HepG2 (cell line): ENCODE data around the gene VAPA. TPM values are rescaled to one million over a fixed set of nuclear protein-coding genes. Genes with fewer than 3 reads are reported as not detected.
A peak's percentile ranks its signal among the peaks of the same experiment; 100 is the strongest.

Experiments
- ATAC-seq: fragments of 200-7000 bp; cut with Tn5 transposase; 3 replicates; pipeline ENCODE4 v1.9.1; 2020; ENCODE audit warnings: mild to moderate bottlenecking, moderate library complexity
- BruUV-seq: library from RNA; stranded (reverse); fragments of 400-500 nt; replicated peaks from 2 replicates; lab custom pipeline; 2021; lab: Mats Ljungman, UMichigan
- CTCF ChIA-PET: fragments of 300-600 bp; formaldehyde crosslinking; extraction: SDS; loops from one replicate; lab custom pipeline; 2021; ENCODE audit warnings: low total read pairs, inconsistent platforms, low intra/inter-chr PET ratio; lab: Yijun Ruan, JAX
- POLR2A ChIA-PET: fragments of 350-600 bp; sonication (Branson Sonifier 250); formaldehyde crosslinking; loops from one replicate; lab custom pipeline; 2020; ENCODE audit warnings: antibody characterized with exemption, inconsistent platforms; lab: Yijun Ruan, JAX
- DNase-seq: peaks from one replicate; pipeline ENCODE4 v3.0.0-alpha.2; 2015; ENCODE audit warnings: low spot score
- FAIRE-seq: peaks from 3 replicates; lab custom pipeline; 2011; peaks lifted over from hg19 to GRCh38; lab: Jason Lieb, UNC
- H2AFZ ChIP-seq: one replicate; pipeline ENCODE4 v1.6.1; 2011; ENCODE audit warnings: low read length, inconsistent platforms
- H3K27ac ChIP-seq: fragments of 300-600 bp; 3 replicates; pipeline ENCODE4 v1.8.0; 2011; ENCODE audit warnings: mixed run types, mild to moderate bottlenecking, mixed read lengths, low read length, inconsistent platforms; ENCODE audit not compliant: insufficient read depth; ENCODE audit errors: extremely low read length
- H3K27me3 ChIP-seq, 2 experiments: fragments of 200-600 bp in 1 of 2; 2 replicates in 1 of 2; 3 replicates in 1 of 2; pipeline versions ENCODE4 v1.6.0 to v1.8.0; 2011; ENCODE audit warnings: low read length in 2 of 2, mild to moderate bottlenecking in 2 of 2, moderate library complexity in 2 of 2, inconsistent platforms in 1 of 2; ENCODE audit not compliant: insufficient read depth in 2 of 2, control insufficient read depth in 1 of 2
- H3K36me3 ChIP-seq, 2 experiments: fragments of 200-600 bp in 1 of 2; replicated peaks in 1 of 2; 2 replicates in 1 of 2; 3 replicates in 1 of 2; pipeline versions ENCODE4 v1.5.1 to v1.8.0; 2011; ENCODE audit warnings: low read length in 2 of 2, inconsistent platforms in 1 of 2; ENCODE audit not compliant: insufficient read depth in 2 of 2, control insufficient read depth in 1 of 2
- H3K4me1 ChIP-seq: 2 replicates; pipeline ENCODE4 v1.5.1; 2012; ENCODE audit warnings: low read length, inconsistent platforms; ENCODE audit not compliant: insufficient read depth
- H3K4me2 ChIP-seq: 2 replicates; pipeline ENCODE4 v1.6.0; 2011; ENCODE audit warnings: low read depth, low read length, inconsistent platforms
- H3K4me3 ChIP-seq, 3 experiments: fragments of 200-600 bp in 1 of 3; sonication (generic), shearing (Covaris generic) in 1 of 3; replicated peaks in 1 of 3; 2 replicates each; pipeline ENCODE4 v1.5.1; 2011 to 2016; ENCODE audit warnings: low read length in 3 of 3, inconsistent platforms in 2 of 3, low read depth in 2 of 3, mild to moderate bottlenecking in 2 of 3, control low read depth in 1 of 3, mixed read lengths in 1 of 3; ENCODE audit not compliant: insufficient read depth in 1 of 3
- H3K79me2 ChIP-seq: one replicate; pipeline ENCODE4 v1.6.1; 2011; ENCODE audit warnings: low read length, inconsistent platforms; ENCODE audit not compliant: insufficient read depth
- H3K9ac ChIP-seq: 2 replicates; pipeline ENCODE4 v1.6.0; 2011; ENCODE audit warnings: mild to moderate bottlenecking, low read depth, low read length, inconsistent platforms; ENCODE audit not compliant: insufficient read depth
- H3K9me3 ChIP-seq: 2 replicates; pipeline ENCODE4 v1.5.1; 2012; ENCODE audit warnings: mild to moderate bottlenecking, low read length
- H4K20me1 ChIP-seq: 2 replicates; pipeline ENCODE4 v1.6.0; 2011; ENCODE audit warnings: inconsistent platforms, mild to moderate bottlenecking, low read length, moderate library complexity; ENCODE audit not compliant: insufficient read depth
- ELF4 ChIP-seq: sonication (generic); formaldehyde crosslinking; IDR thresholded peaks from 2 replicates; pipeline ENCODE4 v1.5.0; 2020; ENCODE audit warnings: missing genetic modification reagents, mild to moderate bottlenecking, moderate library complexity, borderline replicate concordance
- HOXA5 ChIP-seq: sonication (generic); formaldehyde crosslinking; IDR thresholded peaks from 2 replicates; pipeline ENCODE4 v1.4.0; 2020; ENCODE audit warnings: missing genetic modification reagents
- IRF2 ChIP-seq: IDR thresholded peaks from 2 replicates; pipeline ENCODE4 v1.6.1; 2018; ENCODE audit warnings: missing genetic modification reagents, missing compliant biosample characterization
- KDM2A ChIP-seq: sonication (generic); formaldehyde crosslinking; IDR thresholded peaks from 2 replicates; pipeline ENCODE4 v1.4.0; 2020; ENCODE audit warnings: low read depth, missing genetic modification reagents, borderline replicate concordance
- NBN ChIP-seq: fragments of 450-650 bp; conservative IDR thresholded peaks from 2 replicates; pipeline ENCODE4 v1.6.1; 2017
- PHB2 ChIP-seq: fragments of 450-650 bp; IDR thresholded peaks from 2 replicates; pipeline ENCODE4 v1.6.1; 2018; ENCODE audit not compliant: partially characterized antibody
- RAD21 ChIP-seq: fragments of 450-650 bp; formaldehyde crosslinking; IDR thresholded peaks from 2 replicates; pipeline ENCODE4 v1.5.0; 2020; ENCODE audit warnings: mild to moderate bottlenecking
- SAFB2 ChIP-seq: sonication (generic); formaldehyde crosslinking; IDR thresholded peaks from 2 replicates; pipeline ENCODE4 v1.5.1; 2020; ENCODE audit warnings: missing genetic modification reagents, low read depth, mild to moderate bottlenecking, borderline replicate concordance
- TBL1XR1 ChIP-seq: fragments of 150-350 bp; IDR thresholded peaks from 2 replicates; pipeline ENCODE4 v1.6.1; 2014; ENCODE audit warnings: borderline replicate concordance, low read length; ENCODE audit not compliant: partially characterized antibody
- ZBTB7A ChIP-seq: sonication (generic); formaldehyde crosslinking; IDR thresholded peaks from 2 replicates; pipeline ENCODE4 v1.8.0; 2022; ENCODE audit warnings: mild to moderate bottlenecking, missing genetic modification reagents
- ZFP82 ChIP-seq: sonication (generic); formaldehyde crosslinking; IDR thresholded peaks from 2 replicates; pipeline ENCODE4 v1.5.1; 2020; ENCODE audit warnings: mild to moderate bottlenecking, missing genetic modification reagents, borderline replicate concordance
- ZNF768 ChIP-seq: sonication (generic); formaldehyde crosslinking; IDR thresholded peaks from 2 replicates; pipeline ENCODE4 v1.4.0; 2020; ENCODE audit warnings: missing genetic modification reagents
- ZNF792 ChIP-seq: IDR thresholded peaks from 2 replicates; pipeline ENCODE4 v1.6.1; 2016
- ZSCAN22 ChIP-seq: sonication (generic); formaldehyde crosslinking; IDR thresholded peaks from 2 replicates; pipeline ENCODE4 v1.4.0; 2020; ENCODE audit warnings: mild to moderate bottlenecking, missing genetic modification reagents
- WGBS: methylation state at CpG from one replicate; pipeline ENCODE4 v1.1.6; 2017; ENCODE audit warnings: low lambda C conversion rate; 5-methylcytosine and 5-hydroxymethylcytosine counted together
- in situ Hi-C: cut with HindIII; loops from 2 replicates; pipeline ENCODE4 v1.10.0; 2017; ENCODE audit warnings: low pct_unique_long_range_greater_than_20kb; ENCODE audit not compliant: extremely low pct_ligation_motif_present
- intact Hi-C: fragments of 100-400 bp; cut with micrococcal nuclease; formaldehyde crosslinking; loops from one replicate; pipeline ENCODE4 v1.10.0; 2022; ENCODE audit not compliant: unreplicated experiment
- polyA plus RNA-seq, 8 experiments: library from polyadenylated mRNA; depleted of rRNA in 3 of 8; stranded (reverse) in 7 of 8; unstranded in 1 of 8; fragments of >200 nt; fragmentation: Illumina TruSeq in 4 of 8; extraction: Trizol in 4 of 8; gene quantifications; 2 replicates each; pipeline versions ENCODE4 v1.2.1 to v1.2.3, GENCODE V29; 2011 to 2016; ENCODE audit warnings: low read depth in 4 of 8, missing spikeins in 1 of 8, mixed read lengths in 1 of 8; ENCODE audit not compliant: insufficient read depth in 1 of 8
- total RNA-seq, 5 experiments: library from RNA; depleted of rRNA; stranded (reverse); fragments of >200 nt; fragmentation: Illumina TruSeq; extraction: Trizol; gene quantifications; 2 replicates each; pipeline ENCODE4 v1.2.3, GENCODE V29; 2016; ENCODE audit warnings: low read depth in 1 of 5
- TF ChIP-seq, protein P1 (sequence below): sonication (generic); formaldehyde crosslinking; IDR thresholded peaks from 2 replicates; pipeline ENCODE4 v1.9.0; 2021; ENCODE audit warnings: missing genetic modification reagents, borderline replicate concordance
- TF ChIP-seq, protein P2 (sequence below): sonication (generic); formaldehyde crosslinking; IDR thresholded peaks from 2 replicates; pipeline ENCODE4 v1.5.0; 2020; ENCODE audit warnings: missing genetic modification reagents, mild to moderate bottlenecking, borderline replicate concordance
- TF ChIP-seq, protein P3 (sequence below): sonication (generic); formaldehyde crosslinking; IDR thresholded peaks from 2 replicates; pipeline ENCODE4 v1.5.0; 2020; ENCODE audit warnings: mild to moderate bottlenecking, missing genetic modification reagents

Gene VAPA
- total and polyA plus RNA-seq, 2 of the 13 experiments (the other 11 are each of a cell fraction or from before 2014, with no cell fraction given): 167 to 294 TPM

DNA sequence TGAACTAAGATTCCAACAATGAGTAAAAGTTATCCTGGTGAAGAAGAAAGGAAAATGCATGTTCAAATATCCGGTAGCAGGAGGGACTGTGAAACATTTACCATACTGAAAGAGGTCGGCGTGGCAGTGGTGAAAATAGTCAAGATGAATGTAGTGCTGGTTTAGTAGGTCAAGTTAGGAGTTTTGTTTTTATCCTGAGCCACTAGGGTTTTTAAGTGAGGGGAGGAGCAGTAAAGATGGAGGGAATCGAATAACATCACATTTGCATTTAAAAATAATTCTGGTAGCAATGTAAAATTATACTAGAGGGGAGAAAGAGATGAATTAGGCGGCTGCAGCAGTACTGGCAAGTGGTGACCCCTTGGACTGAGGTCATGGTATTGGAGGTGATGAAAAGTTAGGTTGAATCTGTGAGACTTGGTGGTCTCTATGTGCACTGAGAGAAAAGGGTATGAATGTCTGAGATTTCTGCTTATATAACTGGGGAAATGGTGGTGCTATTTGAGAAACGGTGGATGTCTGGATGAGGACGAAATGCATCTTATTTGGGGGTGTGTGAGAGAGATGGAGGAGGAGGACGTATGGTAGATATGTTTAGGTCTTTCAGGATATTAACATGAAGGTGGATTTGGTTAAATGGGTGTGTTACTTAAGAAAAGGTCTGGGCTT, 5.9 kb downstream of the VAPA start:
- no peak for ATAC-seq

More for the DNA sequence above, 5.9 kb downstream of the VAPA start:
- H4K20me1 ChIP-seq: peaks cover 99% of the 10 kb centered on the region
- no peak overlapping the region; a peak in 1 of 6 replicates for H3K4me3 ChIP-seq
- POLR2A ChIA-PET: no interaction called here
- 0 out of 5 replicates have a peak, but pooled peaks cover 0 to 2% of the 10 kb centered on the region in 2 experiments for H3K36me3 ChIP-seq
- no peak overlapping the region for H3K9ac ChIP-seq
- peak overlapping the region; percentile 20 for H3K27ac ChIP-seq
- H2AFZ ChIP-seq: no peak overlapping the region
- FAIRE-seq: no peak
- H3K9me3 ChIP-seq: no peaks in the 10 kb centered on the region
- DNase-seq: no peak
- peak overlapping the region; percentile 44; the same call in 1 of the 2 replicates for H3K4me2 ChIP-seq
- CTCF ChIA-PET: no interaction called here
- H3K4me1 ChIP-seq: peaks cover 75% of the 10 kb centered on the region
- in situ Hi-C loops: loop anchor here (10.0 kb wide), 1 partner anchor 115 kb away; no protein-coding TSS in a partner anchor
- TF ChIP-seq ZSCAN22 (CRISPR knock-in tag): no peak
- TF ChIP-seq, protein P1, sequence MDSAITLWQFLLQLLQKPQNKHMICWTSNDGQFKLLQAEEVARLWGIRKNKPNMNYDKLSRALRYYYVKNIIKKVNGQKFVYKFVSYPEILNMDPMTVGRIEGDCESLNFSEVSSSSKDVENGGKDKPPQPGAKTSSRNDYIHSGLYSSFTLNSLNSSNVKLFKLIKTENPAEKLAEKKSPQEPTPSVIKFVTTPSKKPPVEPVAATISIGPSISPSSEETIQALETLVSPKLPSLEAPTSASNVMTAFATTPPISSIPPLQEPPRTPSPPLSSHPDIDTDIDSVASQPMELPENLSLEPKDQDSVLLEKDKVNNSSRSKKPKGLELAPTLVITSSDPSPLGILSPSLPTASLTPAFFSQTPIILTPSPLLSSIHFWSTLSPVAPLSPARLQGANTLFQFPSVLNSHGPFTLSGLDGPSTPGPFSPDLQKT: no peak
- TF ChIP-seq ZBTB7A (CRISPR knock-in tag): no peak
- TF ChIP-seq, protein P2, sequence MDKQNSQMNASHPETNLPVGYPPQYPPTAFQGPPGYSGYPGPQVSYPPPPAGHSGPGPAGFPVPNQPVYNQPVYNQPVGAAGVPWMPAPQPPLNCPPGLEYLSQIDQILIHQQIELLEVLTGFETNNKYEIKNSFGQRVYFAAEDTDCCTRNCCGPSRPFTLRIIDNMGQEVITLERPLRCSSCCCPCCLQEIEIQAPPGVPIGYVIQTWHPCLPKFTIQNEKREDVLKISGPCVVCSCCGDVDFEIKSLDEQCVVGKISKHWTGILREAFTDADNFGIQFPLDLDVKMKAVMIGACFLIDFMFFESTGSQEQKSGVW (CRISPR knock-in tag): no peak
- TF ChIP-seq RAD21 (CRISPR knock-in tag): no peak
- TF ChIP-seq ELF4 (CRISPR knock-in tag): no peak
- no peak for TF ChIP-seq ZNF792
- no peak for TF ChIP-seq ZNF768
- TF ChIP-seq, protein P3, sequence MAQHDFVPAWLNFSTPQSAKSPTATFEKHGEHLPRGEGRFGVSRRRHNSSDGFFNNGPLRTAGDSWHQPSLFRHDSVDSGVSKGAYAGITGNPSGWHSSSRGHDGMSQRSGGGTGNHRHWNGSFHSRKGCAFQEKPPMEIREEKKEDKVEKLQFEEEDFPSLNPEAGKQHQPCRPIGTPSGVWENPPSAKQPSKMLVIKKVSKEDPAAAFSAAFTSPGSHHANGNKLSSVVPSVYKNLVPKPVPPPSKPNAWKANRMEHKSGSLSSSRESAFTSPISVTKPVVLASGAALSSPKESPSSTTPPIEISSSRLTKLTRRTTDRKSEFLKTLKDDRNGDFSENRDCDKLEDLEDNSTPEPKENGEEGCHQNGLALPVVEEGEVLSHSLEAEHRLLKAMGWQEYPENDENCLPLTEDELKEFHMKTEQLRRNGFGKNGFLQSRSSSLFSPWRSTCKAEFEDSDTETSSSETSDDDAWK (CRISPR knock-in tag): no peak
- TF ChIP-seq TBL1XR1: no peak
- TF ChIP-seq PHB2: no peak
- TF ChIP-seq SAFB2 (CRISPR knock-in tag): no peak
- TF ChIP-seq NBN: no peak
- TF ChIP-seq HOXA5 (CRISPR knock-in tag): no peak
- no peak for TF ChIP-seq ZFP82 (CRISPR knock-in tag)
- TF ChIP-seq IRF2 (CRISPR knock-in tag): no peak
- TF ChIP-seq KDM2A: no peak
- TF ChIP-seq, all 625 proteins: peak for 0
- Histone ChIP-seq H3K27me3 (no peaks in the 10 kb centered on the region; a peak in 1 of 5 replicates), H3K79me2 (peaks cover 100% of the 10 kb centered on the region)
- intact Hi-C loops: loop anchor here (5.0 kb wide), 1 partner anchor 112 kb away; no protein-coding TSS in a partner anchor
- WGBS: 77% methylated on average over 8 of the region's 8 CpGs
- no TSS peak for BruUV-seq
